Iris pigment epithelial cell (primary cell): ENCODE results near the gene REEP3.
"Not testable (repeated sequence)": the region's sequence is repeated elsewhere in the genome, so short reads cannot be mapped to it uniquely, and the experiment has no call there.

Experiments used
- DNase-seq: peaks from one replicate; pipeline ENCODE4 v3.0.0-alpha.2; 2011; ENCODE audit warnings: low read depth

The REEP3 gene

GRCh38 chr10:63630085-63630930 lies 109.1 kb downstream of the REEP3 start:
- peak; percentile 93 for DNase-seq

DNA sequence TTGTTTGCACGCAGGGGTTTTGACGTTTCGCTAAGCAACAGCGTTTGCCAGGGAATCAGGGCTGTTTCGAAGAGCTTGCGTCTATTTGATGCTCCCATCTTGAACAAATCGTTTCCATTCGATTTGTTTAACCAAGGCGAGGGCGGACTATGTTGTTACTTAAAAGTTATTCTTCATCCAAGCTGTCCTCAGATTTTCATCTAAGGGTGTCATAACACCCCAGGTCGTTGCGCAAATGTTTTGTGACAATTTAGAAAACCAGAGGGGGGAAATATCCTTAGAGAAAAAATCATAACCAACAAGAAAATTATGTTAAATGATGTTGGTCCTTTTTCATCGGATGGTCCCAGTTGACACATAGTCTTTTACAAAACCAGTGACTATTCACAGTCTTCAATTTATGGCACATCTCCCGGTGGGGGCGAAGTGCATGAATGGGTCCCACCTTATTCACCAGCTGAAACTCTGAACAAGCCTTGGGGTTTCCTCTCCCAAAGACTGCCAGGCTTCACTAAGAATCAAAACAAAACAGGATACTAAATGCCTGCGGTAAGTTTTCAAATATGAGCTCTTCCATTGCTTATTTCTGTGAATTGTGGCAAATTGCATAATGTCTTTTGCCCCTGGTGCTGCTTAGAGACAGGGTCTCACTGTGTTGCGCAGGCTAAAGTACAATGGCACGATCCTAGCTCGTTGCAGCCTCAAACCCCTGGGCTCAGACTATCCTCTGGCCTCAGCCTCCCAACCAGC lies 109.9 kb downstream of the REEP3 start:
- peak; percentile 93 for DNase-seq

DNA sequence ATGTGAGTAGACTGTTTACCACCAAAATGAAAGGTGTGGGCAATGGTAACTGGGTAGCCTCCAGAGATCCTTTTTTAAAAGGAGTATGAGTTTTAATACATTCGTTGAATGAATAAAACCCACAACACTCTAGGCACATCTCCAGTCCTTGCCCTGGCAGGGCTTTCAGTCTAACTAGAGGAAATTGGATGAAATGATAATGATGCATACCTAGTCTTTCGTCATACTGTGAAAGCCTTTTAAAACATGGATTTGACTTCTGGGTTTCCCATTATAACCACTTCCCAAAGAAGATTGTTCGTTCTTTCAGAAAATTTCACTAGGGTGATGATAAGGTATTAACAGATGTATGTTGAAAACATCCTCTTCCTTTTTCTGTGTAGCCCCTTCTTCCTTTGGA lies 110.8 kb downstream of the REEP3 start:
- DNase-seq, result peak; percentile 28

DNA sequence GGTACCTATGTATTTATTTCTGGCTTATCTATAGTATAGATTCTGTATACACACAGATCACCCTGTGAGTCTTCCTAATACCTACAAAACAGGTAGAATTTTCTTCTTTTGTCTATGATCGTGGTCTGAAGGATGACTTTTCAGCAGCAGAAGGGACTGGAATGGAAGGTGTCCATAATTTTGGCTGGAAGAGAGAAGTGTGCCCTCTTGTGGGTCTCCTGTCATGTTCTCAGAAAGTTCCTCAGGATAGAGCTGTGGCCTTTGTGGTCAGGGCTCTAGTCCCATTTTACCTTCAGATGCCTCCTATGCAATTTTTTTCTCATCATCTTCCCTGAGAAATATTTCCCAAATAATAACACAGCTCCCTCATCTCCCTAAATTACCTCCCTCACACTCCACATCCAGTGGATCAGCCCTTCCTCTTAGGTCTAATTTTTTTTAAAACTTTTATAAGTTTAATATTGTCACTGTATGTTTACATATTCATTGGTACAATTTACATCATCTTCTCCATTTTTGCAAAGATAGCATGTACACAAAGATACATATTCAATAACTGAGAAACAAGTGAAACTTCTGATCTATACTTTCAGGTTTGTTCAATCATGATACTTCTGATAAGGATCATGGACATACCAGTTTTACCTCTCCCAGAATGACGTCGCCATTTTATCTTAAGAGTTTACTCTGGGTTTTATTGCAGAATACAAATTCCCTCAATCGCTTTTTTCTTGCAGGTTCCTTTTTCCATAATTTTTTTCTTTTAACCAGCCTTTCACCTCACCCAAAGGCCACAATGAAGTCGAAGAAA lies 112.7 kb downstream of the REEP3 start:
- DNase-seq, result peak; percentile 46

GRCh38 chr10:63634488-63635065 lies 113.4 kb downstream of the REEP3 start:
- DNase-seq, result no peak

- DNase-seq, result no peak
These were observed 115.6 kb downstream of the REEP3 start for GRCh38 chr10:63636812-63637211.

DNA sequence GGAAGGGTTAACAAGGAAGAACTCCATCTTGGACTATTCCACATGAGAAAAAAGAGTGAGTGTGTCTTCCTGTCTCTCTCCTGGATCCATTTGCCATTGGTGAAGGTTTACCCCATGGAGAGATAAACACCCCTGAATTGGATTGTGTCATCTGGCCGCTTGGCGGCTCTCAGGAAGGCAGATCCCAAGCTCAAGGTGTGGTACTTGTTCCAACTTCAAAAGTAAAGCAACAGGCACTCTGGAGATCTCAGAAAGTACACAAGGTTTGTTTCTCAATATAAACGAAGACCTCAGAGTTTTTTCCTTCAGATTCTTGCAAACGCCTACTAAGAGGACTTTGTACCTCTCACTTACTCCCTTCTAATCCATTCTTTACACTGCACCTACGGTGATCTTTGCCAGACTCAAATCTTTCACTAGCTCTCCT lies 116.7 kb downstream of the REEP3 start:
- DNase-seq, result no peak

DNA sequence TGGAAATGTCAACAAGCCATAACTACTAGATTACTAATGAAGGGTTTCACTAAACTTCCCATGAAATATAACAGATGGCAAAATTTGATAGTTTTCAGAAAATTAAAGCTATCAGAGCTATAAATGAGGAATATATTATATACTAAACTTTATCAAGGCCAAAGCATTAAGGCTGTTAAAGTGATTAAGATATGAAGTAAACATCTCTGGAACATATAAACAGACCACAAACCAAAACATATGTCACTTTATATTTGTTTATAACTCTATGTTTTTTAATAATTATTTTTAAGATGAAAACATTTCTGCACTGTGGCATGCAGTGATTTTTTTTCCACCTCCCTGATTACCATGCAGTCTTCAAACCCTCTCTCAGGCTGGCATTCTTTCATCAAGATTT lies 120.2 kb downstream of the REEP3 start:
- DNase-seq, result no peak

- DNase-seq, result no peak
These were observed 120.6 kb downstream of the REEP3 start for GRCh38 chr10:63641799-63642198.

DNA sequence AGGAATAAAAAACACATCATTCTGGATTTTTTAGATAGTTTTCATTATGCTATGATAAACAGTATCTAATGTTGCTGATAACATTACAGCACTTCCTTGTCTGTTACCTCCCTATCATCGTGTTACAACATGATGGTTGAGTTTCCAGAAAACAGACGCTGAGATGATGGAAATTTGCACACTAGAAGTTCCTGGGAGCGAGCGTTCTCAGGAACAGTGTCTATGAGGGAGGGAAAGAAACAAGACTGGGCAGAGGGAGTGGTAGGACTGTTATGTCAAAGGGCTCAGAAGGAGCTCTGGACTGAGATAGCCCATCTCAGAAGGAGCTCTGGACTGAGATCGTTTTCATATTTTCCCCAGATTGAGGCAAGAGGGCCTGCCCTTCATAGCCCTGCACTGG lies 121.6 kb downstream of the REEP3 start:
- no peak for DNase-seq

DNA sequence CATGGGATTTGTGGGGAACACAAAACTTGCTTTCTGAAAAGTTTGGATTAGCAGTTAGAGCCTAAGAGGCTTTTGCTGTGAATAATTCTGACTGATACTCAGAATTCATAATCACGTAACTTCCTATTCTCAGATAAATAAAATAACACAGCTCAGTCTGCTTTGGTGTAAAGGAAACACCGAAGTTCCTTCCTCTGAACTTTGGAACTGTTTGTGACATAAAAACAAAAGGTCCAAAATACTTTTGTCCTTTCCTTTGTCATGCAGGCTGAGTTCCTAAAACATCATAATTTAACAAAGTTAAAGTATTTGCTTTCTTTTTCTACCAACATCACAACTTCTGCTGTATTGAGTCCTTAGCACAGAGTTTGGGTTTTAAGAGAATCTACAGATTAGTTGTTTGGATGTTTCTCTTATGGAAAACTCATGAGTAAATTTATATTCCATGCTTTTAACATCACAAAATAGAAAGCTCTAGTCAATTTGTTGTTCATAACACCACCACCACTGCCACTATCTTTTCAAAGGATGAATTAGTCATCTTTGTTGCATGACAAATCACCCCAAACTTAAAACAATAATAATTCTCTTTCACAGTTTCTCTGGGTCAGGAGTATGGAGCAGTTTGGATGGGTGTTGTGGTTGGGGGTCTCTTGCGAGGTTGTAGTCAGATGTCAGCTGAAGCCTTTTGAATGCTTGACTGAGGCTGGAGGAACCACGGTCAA lies 123.4 kb downstream of the REEP3 start:
- peak; percentile 55 for DNase-seq

GRCh38 chr10:63645195-63645594 lies 124.0 kb downstream of the REEP3 start:
- no peak for DNase-seq

DNA sequence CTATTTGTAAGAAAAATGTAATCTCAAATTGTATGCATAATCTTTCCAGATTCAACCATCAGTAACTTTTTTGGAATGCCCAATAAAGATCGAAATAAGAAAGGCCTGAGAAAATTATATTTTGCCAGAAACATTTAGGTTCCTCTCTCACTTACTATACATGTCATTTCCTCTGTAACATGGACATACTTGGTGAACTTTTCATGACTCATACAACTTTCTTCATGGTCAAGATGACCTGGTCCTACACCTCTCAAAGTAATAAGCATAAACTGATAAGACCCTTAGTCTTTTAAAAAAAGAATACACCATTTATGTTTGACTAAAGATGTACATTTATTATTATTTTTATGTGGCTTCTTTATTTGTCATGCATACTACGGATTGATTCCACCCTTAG lies 125.3 kb downstream of the REEP3 start:
- no peak for DNase-seq

GRCh38 chr10:63651864-63652263 lies 130.7 kb downstream of the REEP3 start:
- no peak for DNase-seq

GRCh38 chr10:63653747-63654146 lies 132.5 kb downstream of the REEP3 start:
- DNase-seq, result no peak

GRCh38 chr10:63657761-63658160 lies 136.6 kb downstream of the REEP3 start:
- DNase-seq, result no peak

- DNase-seq, result not testable (repeated sequence)
These were observed 139.7 kb downstream of the REEP3 start for GRCh38 chr10:63660941-63661340.

DNA sequence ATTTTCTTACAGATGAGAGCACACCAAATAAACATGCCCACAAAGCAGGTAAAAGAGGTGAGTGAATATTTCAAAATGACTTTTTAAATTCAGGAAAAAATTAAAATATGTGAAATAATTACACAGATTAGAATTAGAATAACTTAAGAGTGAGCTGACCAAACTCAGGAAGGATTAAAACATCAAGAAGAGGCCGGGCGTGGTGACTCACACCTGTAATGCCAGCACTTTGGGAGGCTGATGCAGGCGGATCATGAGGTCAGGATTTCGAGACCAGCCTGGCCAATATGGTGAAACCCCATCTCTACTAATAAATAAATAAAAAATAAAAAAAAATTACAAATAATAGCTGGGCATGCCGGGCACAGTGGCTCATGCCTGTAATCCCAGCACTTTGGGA lies 140.1 kb downstream of the REEP3 start:
- no peak for DNase-seq

- DNase-seq, result no peak
These were observed 143.2 kb downstream of the REEP3 start for GRCh38 chr10:63664341-63664885.

- DNase-seq, result not testable (repeated sequence)
These were observed 143.9 kb downstream of the REEP3 start for GRCh38 chr10:63665006-63665580.

GRCh38 chr10:63665670-63666134 lies 144.5 kb downstream of the REEP3 start:
- peak; percentile 60 for DNase-seq
